AG10803 (cell line): Measurements from ENCODE around the gene SLC12A5.

Source experiments
- DNase-seq: peaks from one replicate; pipeline ENCODE4 v3.0.0; 2010; ENCODE audit warnings: low read depth
- H3K4me3 ChIP-seq: 2 replicates; pipeline ENCODE4 v1.5.1; 2011; ENCODE audit warnings: mild to moderate bottlenecking, low read length, control low read depth
- TF ChIP-seq, protein P1 (sequence below): conservative IDR thresholded peaks from 2 replicates; pipeline ENCODE4 v1.5.1; 2011; ENCODE audit warnings: mild to moderate bottlenecking, low read length, control low read depth, inconsistent platforms

SLC12A5 gene

DNA sequence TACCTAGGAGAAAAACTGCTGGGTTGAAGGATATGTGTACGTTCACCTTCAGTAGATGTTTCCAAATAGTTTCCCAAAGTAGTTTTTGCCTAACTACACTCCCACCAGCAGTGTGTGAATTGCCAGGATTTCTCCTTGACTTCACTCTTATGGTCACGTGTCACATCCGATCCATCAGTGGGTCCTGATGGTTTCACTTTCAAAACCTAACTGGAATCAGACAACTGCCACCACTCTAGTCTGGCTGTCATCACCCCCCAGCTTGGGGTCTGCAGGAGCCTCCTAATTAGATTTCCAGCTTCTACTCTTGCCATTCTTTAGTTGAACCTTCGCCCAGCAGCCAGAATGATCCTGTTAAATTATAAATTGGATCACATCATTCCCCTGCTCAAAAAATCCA is 8.5 kb upstream of the SLC12A5 start:
- DNase-seq, result no peak
- TF ChIP-seq, protein P1, sequence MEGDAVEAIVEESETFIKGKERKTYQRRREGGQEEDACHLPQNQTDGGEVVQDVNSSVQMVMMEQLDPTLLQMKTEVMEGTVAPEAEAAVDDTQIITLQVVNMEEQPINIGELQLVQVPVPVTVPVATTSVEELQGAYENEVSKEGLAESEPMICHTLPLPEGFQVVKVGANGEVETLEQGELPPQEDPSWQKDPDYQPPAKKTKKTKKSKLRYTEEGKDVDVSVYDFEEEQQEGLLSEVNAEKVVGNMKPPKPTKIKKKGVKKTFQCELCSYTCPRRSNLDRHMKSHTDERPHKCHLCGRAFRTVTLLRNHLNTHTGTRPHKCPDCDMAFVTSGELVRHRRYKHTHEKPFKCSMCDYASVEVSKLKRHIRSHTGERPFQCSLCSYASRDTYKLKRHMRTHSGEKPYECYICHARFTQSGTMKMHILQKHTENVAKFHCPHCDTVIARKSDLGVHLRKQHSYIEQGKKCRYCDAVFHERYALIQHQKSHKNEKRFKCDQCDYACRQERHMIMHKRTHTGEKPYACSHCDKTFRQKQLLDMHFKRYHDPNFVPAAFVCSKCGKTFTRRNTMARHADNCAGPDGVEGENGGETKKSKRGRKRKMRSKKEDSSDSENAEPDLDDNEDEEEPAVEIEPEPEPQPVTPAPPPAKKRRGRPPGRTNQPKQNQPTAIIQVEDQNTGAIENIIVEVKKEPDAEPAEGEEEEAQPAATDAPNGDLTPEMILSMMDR, result no peak
- H3K4me3 ChIP-seq, result no peak overlapping the region

DNA sequence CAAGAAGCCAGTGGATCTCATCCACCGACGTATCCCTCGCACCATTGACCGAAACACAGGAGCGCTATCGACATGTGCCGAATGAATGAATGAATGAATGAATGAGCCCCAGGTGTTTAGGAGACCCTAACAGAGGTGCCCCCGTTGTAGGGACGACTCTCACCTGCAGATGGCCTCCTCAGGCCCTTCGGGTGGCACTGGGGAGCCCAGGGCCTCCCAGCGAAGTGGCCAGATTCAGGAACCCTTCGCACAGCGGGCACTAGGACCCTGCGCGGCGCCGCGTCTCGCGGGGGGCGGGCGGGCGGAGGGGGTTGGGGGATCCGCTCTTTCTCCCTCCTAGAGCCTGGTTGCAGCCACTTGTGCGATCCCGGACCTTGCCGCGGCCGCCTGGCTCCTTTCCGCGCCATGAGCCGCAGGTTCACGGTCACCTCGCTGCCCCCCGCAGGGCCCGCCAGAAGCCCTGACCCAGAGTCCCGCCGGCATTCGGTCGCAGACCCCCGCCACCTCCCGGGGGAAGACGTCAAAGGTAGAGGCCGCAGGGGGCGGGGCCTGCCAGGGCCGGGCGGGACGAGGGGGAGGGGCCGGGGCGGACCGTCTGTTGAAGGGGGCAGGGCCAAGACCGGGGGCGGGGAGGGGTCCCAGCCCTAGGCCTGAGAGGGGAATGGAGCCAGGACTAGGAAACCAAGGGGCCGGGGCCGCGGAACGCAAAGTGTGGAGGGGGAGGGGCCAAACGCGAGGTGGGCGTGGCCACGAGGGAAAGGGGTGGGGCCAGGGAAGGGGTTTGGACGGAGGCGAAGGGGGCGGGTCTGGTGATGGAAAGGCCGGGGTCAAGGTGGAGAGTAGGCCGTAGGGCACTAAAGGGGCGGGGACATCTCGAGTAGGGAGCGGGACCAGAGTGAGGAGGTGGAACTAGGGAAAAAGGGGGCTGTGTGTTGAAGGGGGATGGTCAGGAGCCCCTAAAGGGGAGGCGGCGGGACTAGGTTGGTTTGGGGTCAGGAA is 7.4 kb upstream of the SLC12A5 start:
- DNase-seq, result no peak
- TF ChIP-seq, protein P1, result no peak
- peak overlapping the region; percentile 37 for H3K4me3 ChIP-seq

DNA sequence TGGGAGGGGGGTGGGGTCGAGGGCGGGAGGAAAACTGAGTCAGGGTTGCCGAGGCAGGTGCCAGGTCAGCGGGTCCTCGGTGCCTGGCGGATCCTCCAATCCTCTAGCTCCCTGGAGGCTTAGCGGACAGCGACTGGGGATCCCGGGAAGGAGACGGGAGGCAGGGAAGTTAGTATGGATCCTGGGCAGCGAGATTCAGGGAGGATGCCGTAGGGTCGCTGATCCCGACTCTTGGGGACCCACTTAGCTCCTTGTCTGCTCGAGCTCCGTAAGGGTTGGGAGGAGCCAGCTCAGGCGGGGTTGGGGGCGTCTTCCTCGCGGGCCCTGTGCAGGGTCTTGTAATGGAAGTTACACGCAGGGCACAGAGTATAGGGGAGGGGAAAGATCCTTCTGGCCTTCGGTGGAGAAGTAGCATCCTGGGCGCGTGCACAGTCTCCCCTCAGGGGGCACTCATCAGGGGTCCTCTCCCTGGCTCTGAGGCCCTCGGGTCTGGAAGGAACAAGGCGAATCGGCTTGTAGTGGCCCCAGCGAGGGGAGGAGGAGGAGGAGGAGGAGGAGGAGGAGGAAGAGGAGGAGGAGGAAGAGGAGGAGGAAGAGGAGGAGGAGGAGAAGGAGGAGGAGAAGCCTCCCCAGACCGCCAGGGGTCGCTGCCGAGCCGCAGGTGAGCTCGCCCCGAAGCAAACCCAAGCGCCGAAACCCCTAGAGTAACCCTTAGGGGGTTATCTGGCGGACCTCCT is 6.4 kb upstream of the SLC12A5 start:
- TF ChIP-seq, protein P1, result peak; percentile 65
- H3K4me3 ChIP-seq, result peak overlapping the region; percentile 29
- DNase-seq, result peak; percentile 12

DNA sequence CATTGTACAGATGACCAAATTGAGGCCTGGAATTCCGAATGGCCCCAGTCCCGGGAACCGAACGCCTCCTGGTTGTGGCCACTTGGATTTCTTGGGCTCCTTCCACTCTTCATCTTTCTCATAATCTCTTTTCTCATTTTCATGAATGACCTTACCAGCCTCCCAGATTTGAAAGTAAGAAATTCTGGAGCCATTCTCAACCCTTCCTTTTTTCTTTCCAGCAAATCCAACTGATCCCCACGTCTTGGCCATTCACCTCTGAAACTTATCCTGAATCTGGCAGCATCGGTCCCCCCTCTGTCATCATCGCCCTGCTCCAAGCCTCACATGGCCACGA is 5.9 kb upstream of the SLC12A5 start:
- DNase-seq, result no peak
- no peak overlapping the region for H3K4me3 ChIP-seq
- TF ChIP-seq, protein P1, result no peak

DNA sequence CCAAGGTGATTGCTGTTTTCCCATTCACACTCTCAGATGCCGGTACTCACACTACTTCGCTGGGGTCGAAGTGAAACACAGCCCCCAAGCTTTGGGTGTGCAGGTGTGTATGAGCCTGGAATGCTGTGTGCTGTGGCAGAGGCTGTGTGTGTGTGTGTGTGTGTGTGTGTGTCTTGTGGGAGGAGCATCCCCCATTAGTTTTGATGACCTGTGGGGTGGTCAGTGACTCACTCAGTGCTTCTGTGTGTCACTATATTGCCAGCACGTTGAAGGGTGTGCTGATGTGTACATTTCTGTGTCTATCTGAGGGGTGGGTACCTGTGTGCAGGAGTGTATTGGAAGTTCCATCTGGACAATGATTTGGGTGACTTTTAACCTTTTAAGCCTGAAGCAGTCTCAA is 5.0 kb upstream of the SLC12A5 start:
- TF ChIP-seq, protein P1, result no peak
- DNase-seq, result no peak
- no peak overlapping the region for H3K4me3 ChIP-seq

DNA sequence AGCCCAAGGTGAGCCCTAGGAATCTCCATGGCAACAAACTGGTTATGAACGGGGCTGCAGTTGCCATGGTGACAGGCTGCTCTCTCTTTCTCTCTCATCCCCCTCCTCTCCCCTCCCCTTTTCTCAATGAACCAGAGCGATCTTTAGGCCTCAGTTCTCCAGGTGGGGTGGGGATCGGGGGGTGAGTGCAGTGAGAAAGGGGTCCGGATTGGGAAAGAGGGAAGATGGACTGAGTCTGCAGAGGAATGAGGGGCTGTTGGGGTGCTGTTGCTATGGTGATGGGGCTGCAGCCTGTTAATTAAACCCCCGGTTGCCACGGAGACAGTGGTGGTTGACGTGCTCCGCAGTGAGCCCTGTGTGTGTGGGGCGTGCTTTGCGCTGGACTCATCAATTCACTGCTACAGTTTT is 3.6 kb upstream of the SLC12A5 start:
- TF ChIP-seq, protein P1, result no peak
- DNase-seq, result no peak
- no peak overlapping the region for H3K4me3 ChIP-seq
